HG03139 (cell line): Measurements from ENCODE around the gene CFAP46.

Experiments used
- ATAC-seq: cut with Tn5 transposase; IDR thresholded peaks from one replicate; pipeline ENCODE4 v1.9.1; 2021; ENCODE audit not compliant: unreplicated experiment

Gene CFAP46

GRCh38 chr10:132865851-132866600, 76.3 kb downstream of the CFAP46 start:
- ATAC-seq, result no peak

- ATAC-seq, result no peak
Observed at GRCh38 chr10:132865171-132865631, 77.2 kb downstream of the CFAP46 start.

- ATAC-seq, result no peak
Observed at GRCh38 chr10:132862485-132863420, 79.6 kb downstream of the CFAP46 start.

GRCh38 chr10:132861884-132862461, 80.4 kb downstream of the CFAP46 start:
- no peak for ATAC-seq

- no peak for ATAC-seq
Observed at GRCh38 chr10:132861116-132861691, 81.2 kb downstream of the CFAP46 start.

GRCh38 chr10:132860532-132860931, 81.8 kb downstream of the CFAP46 start:
- ATAC-seq, result no peak

- no peak for ATAC-seq
Observed at GRCh38 chr10:132859084-132859855, 83.1 kb downstream of the CFAP46 start.

- ATAC-seq, result no peak
Observed at GRCh38 chr10:132858121-132859081, 84.0 kb downstream of the CFAP46 start.

GRCh38 chr10:132856869-132857524, 85.4 kb downstream of the CFAP46 start:
- no peak for ATAC-seq

- ATAC-seq, result no peak
Observed at GRCh38 chr10:132855889-132856288, 86.5 kb downstream of the CFAP46 start.

- no peak for ATAC-seq
Observed at GRCh38 chr10:132851451-132851850, 90.9 kb downstream of the CFAP46 start.

- ATAC-seq, result no peak
Observed at GRCh38 chr10:132850896-132851295, 91.5 kb downstream of the CFAP46 start.

GRCh38 chr10:132850246-132850645, 92.1 kb downstream of the CFAP46 start:
- no peak for ATAC-seq

- no peak for ATAC-seq
Observed at GRCh38 chr10:132849546-132850031, 92.8 kb downstream of the CFAP46 start.

- ATAC-seq, result no peak
Observed at GRCh38 chr10:132848951-132849545, 93.3 kb downstream of the CFAP46 start.

- no peak for ATAC-seq
Observed at GRCh38 chr10:132848291-132848701, 94.1 kb downstream of the CFAP46 start.

- no peak for ATAC-seq
Observed at GRCh38 chr10:132847856-132848255, 94.5 kb downstream of the CFAP46 start.

GRCh38 chr10:132847416-132847777, 95.0 kb downstream of the CFAP46 start:
- no peak for ATAC-seq
